ENCODE measurements around the gene SEMA4F. TPM values are rescaled to one million over a fixed set of nuclear protein-coding genes. Genes with fewer than 3 reads are reported as not detected.

The SEMA4F gene
- total RNA-seq, 2 experiments from 2014 or later = 2.3 to 3.3 TPM

DNA sequence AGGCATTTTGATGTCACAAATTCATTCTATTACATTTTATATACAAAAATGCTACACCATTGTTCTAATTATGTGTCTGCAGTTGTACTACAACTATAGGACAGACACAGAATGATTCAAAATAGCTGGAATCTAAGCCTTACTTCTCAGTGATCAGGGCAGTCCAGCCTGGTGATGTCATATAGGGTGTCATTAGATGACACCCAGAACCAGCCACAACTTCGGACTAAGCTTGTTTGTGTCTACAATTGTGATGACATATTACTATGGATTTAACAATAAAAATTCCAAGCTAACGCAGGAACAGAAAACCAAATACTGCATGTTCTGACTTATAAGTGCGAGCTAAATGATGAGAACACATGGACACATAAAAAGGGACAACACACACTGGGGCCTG, 36.9 kb upstream of the SEMA4F start:
- no TSS peak for BruUV-seq (replicated peaks)
- H3K4me2 ChIP-seq (ENCODE audit: low read length) = no peak overlapping the region
- H2AFZ ChIP-seq (ENCODE audit: low read length) = no peak overlapping the region
- peaks cover 12% of the 10 kb centered on the region for H3K4me1 ChIP-seq (ENCODE audit: insufficient read depth, low read length, poor library complexity, severe bottlenecking)
- ChIA-PET POLR2A (no interaction called here), CTCF (ENCODE audit: unreplicated experiment) (no interaction called here)
- no peaks in the 10 kb centered on the region for H3K79me2 ChIP-seq (ENCODE audit: insufficient read depth, low read depth, low read length)
- H3K27ac ChIP-seq (ENCODE audit: low read depth, low read length, poor library complexity, severe bottlenecking) = no peak overlapping the region
- no peaks in the 10 kb centered on the region for H3K36me3 ChIP-seq (ENCODE audit: insufficient read depth, low read length)
- H3K9me3 ChIP-seq (ENCODE audit: low read length) = no peaks in the 10 kb centered on the region
- intact Hi-C loops (cut with micrococcal nuclease; ENCODE audit: unreplicated experiment) = no loop called here
- H4K20me1 ChIP-seq (ENCODE audit: insufficient read depth, low read length) = no peaks in the 10 kb centered on the region
- TF ChIP-seq CTCF (conservative IDR thresholded peaks at IDR 0.05; ENCODE audit: low read length) (no peak), EZH2phosphoT487 (IDR thresholded peaks at IDR 0.05; ENCODE audit: borderline replicate concordance, low read depth, low read length) (no peak)
- no peak for DNase-seq (ENCODE audit: low spot score)
- H3K9me2 ChIP-seq (ENCODE audit: insufficient read depth, low read length) = no peaks in the 10 kb centered on the region
- no peak overlapping the region for H3K4me3 ChIP-seq (ENCODE audit: low read depth, low read length, poor library complexity, severe bottlenecking)

GRCh38 chr2:74618410-74619083, 35.5 kb upstream of the SEMA4F start:
- Histone ChIP-seq H3K4me3 (ENCODE audit: low read depth, low read length, poor library complexity, severe bottlenecking) (no peak overlapping the region), H3K4me1 (ENCODE audit: insufficient read depth, low read length, poor library complexity, severe bottlenecking) (peaks cover 12% of the 10 kb centered on the region), H3K27ac (ENCODE audit: low read depth, low read length, poor library complexity, severe bottlenecking) (no peak overlapping the region), H2AFZ (ENCODE audit: low read length) (no peak overlapping the region), H3K9me2 (ENCODE audit: insufficient read depth, low read length) (no peaks in the 10 kb centered on the region), H3K4me2 (ENCODE audit: low read length) (no peak overlapping the region), H4K20me1 (ENCODE audit: insufficient read depth, low read length) (no peaks in the 10 kb centered on the region), H3K36me3 (ENCODE audit: insufficient read depth, low read length) (no peaks in the 10 kb centered on the region), H3K79me2 (ENCODE audit: insufficient read depth, low read depth, low read length) (no peaks in the 10 kb centered on the region), H3K9me3 (ENCODE audit: low read length) (no peaks in the 10 kb centered on the region)
- intact Hi-C loops (cut with micrococcal nuclease; ENCODE audit: unreplicated experiment) = no loop called here
- ChIA-PET CTCF (ENCODE audit: unreplicated experiment) (no interaction called here), POLR2A (interaction anchor here (0.7 to 1.9 kb wide), 3 partner anchors 18 to 404 kb away, joined by 3 to 6 read pairs (median 3); no protein-coding TSS in a partner anchor)
- no peak for DNase-seq (ENCODE audit: low spot score)
- no TSS peak for BruUV-seq (replicated peaks)
- TF ChIP-seq EZH2phosphoT487 (IDR thresholded peaks at IDR 0.05; ENCODE audit: borderline replicate concordance, low read depth, low read length) (no peak), CTCF (conservative IDR thresholded peaks at IDR 0.05; ENCODE audit: low read length) (no peak)

GRCh38 chr2:74619651-74620297, 34.3 kb upstream of the SEMA4F start:
- H3K4me3 ChIP-seq (ENCODE audit: low read depth, low read length, poor library complexity, severe bottlenecking) = no peak overlapping the region
- peak overlapping the region; percentile 35 for H3K4me2 ChIP-seq (ENCODE audit: low read length)
- H3K9me2 ChIP-seq (ENCODE audit: insufficient read depth, low read length) = no peaks in the 10 kb centered on the region
- H2AFZ ChIP-seq (ENCODE audit: low read length) = peak overlapping the region; percentile 68
- H3K9me3 ChIP-seq (ENCODE audit: low read length) = no peaks in the 10 kb centered on the region
- peak; percentile 10 for DNase-seq (ENCODE audit: low spot score)
- H3K36me3 ChIP-seq (ENCODE audit: insufficient read depth, low read length) = no peaks in the 10 kb centered on the region
- peaks cover 12% of the 10 kb centered on the region for H3K4me1 ChIP-seq (ENCODE audit: insufficient read depth, low read length, poor library complexity, severe bottlenecking)
- H3K79me2 ChIP-seq (ENCODE audit: insufficient read depth, low read depth, low read length) = no peaks in the 10 kb centered on the region
- no peak overlapping the region for H3K27ac ChIP-seq (ENCODE audit: low read depth, low read length, poor library complexity, severe bottlenecking)
- intact Hi-C loops (cut with micrococcal nuclease; ENCODE audit: unreplicated experiment) = no loop called here
- POLR2A ChIA-PET = interaction anchor here (1.9 kb wide), 1 partner anchor 19 kb away, joined by 6 read pairs; no protein-coding TSS in a partner anchor
- CTCF ChIA-PET (ENCODE audit: unreplicated experiment) = no interaction called here
- H4K20me1 ChIP-seq (ENCODE audit: insufficient read depth, low read length) = no peaks in the 10 kb centered on the region
- TF ChIP-seq EZH2phosphoT487 (IDR thresholded peaks at IDR 0.05; ENCODE audit: borderline replicate concordance, low read depth, low read length) (no peak), CTCF (conservative IDR thresholded peaks at IDR 0.05; ENCODE audit: low read length) (no peak)
- BruUV-seq (replicated peaks) = no TSS peak
